Measurements from ENCODE around the gene SIRPA. TPM values are rescaled to one million over a fixed set of nuclear protein-coding genes. Genes with fewer than 3 reads are reported as not detected.

The SIRPA gene
- total RNA-seq, 1 donor from 2014 or later = 25.5 TPM

DNA sequence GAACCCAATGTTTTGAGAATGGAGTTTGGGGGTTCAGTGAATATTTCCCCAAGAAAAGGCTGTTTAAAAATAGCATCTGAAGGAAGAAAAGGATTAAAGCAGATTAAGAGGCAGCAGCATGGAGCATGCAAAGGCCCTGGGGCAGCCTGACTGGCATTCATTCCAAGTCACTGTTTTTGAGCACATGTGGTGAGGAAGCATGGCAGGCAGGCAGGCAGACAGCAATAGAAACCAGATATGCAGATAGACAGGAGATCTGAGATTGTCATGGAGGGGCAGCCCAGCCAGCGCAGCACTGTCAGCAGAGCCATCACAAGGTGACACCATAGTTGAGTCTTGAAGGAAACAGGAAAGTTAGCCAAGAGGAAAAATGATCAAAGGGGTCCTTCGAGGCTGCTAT is 37.8 kb downstream of the SIRPA start:
- H3K4me1 ChIP-seq = peaks cover 58% of the 10 kb centered on the region
- H3K9me3 ChIP-seq (replicated peaks) = peaks cover 6% of the 10 kb centered on the region
- intact Hi-C loops (cut with micrococcal nuclease) = no loop called here
- H3K27me3 ChIP-seq (ENCODE audit: low read depth) = no peaks in the 10 kb centered on the region
- H3K36me3 ChIP-seq = no peaks in the 10 kb centered on the region
- H3K27ac ChIP-seq (replicated peaks) = peak overlapping the region; percentile 78
- H3K4me3 ChIP-seq = no peak overlapping the region
- TF ChIP-seq, protein P1, sequence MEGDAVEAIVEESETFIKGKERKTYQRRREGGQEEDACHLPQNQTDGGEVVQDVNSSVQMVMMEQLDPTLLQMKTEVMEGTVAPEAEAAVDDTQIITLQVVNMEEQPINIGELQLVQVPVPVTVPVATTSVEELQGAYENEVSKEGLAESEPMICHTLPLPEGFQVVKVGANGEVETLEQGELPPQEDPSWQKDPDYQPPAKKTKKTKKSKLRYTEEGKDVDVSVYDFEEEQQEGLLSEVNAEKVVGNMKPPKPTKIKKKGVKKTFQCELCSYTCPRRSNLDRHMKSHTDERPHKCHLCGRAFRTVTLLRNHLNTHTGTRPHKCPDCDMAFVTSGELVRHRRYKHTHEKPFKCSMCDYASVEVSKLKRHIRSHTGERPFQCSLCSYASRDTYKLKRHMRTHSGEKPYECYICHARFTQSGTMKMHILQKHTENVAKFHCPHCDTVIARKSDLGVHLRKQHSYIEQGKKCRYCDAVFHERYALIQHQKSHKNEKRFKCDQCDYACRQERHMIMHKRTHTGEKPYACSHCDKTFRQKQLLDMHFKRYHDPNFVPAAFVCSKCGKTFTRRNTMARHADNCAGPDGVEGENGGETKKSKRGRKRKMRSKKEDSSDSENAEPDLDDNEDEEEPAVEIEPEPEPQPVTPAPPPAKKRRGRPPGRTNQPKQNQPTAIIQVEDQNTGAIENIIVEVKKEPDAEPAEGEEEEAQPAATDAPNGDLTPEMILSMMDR (IDR thresholded peaks at IDR 0.05; ENCODE audit: borderline replicate concordance) = no peak
- DNase-seq = no peak

DNA sequence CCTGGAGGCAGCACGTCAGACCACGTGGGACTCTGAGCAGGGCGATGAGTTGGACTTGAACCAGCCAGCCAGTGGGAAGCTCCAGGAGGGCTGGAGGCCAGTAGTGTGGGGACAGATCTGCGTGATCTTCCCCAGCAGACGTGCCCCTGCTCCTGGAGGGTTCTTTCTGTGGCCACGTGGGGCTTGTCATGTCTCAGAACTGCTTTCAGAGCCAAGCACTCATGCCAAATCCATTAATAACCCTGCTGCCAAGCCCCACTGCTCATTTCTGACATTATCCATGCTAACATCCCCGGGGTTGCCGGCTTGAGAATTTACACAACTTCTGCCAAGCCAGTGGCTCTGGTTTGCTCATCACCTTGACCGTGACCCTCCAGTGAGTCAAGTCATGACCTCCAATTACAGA is 38.3 kb downstream of the SIRPA start:
- Histone ChIP-seq H3K27ac (replicated peaks) (peak overlapping the region; percentile 78), H3K27me3 (ENCODE audit: low read depth) (no peaks in the 10 kb centered on the region)

DNA sequence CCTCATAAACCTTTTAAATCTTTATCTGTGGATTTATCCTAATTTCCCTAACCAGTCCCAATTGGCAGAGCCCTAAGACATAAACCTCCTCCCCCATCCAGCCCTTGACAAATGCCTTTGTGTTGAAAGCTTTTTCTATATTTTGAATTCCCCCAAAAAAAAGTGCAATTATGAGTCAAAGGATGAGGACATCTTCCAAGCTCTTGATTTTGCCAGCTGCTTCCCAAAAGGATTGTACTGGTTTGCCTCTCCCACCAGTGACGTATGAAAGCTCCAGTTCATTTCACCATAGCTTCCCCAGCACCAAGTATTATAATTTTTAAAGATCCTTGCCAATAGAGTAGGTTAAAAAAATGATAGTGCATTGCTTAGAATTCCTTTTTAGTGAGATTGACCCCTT is 38.9 kb downstream of the SIRPA start:
- intact Hi-C loops (cut with micrococcal nuclease) = no loop called here
- H3K36me3 ChIP-seq = no peaks in the 10 kb centered on the region
- DNase-seq = no peak
- H3K27me3 ChIP-seq (ENCODE audit: low read depth) = no peaks in the 10 kb centered on the region
- peaks cover 48% of the 10 kb centered on the region for H3K4me1 ChIP-seq
- H3K9me3 ChIP-seq (replicated peaks) = peaks cover 6% of the 10 kb centered on the region
- TF ChIP-seq, protein P1 (IDR thresholded peaks at IDR 0.05; ENCODE audit: borderline replicate concordance) = no peak
- H3K4me3 ChIP-seq = no peak overlapping the region
- peak overlapping the region; percentile 78 for H3K27ac ChIP-seq (replicated peaks)

More for the DNA sequence above, 38.3 kb downstream of the SIRPA start:
- peak; percentile 76 for DNase-seq
- intact Hi-C loops (cut with micrococcal nuclease) = no loop called here
- Histone ChIP-seq H3K36me3 (no peaks in the 10 kb centered on the region), H3K9me3 (replicated peaks) (peaks cover 6% of the 10 kb centered on the region), H3K4me3 (no peak overlapping the region), H3K4me1 (peaks cover 54% of the 10 kb centered on the region)
- TF ChIP-seq, protein P1 (IDR thresholded peaks at IDR 0.05; ENCODE audit: borderline replicate concordance) = no peak

DNA sequence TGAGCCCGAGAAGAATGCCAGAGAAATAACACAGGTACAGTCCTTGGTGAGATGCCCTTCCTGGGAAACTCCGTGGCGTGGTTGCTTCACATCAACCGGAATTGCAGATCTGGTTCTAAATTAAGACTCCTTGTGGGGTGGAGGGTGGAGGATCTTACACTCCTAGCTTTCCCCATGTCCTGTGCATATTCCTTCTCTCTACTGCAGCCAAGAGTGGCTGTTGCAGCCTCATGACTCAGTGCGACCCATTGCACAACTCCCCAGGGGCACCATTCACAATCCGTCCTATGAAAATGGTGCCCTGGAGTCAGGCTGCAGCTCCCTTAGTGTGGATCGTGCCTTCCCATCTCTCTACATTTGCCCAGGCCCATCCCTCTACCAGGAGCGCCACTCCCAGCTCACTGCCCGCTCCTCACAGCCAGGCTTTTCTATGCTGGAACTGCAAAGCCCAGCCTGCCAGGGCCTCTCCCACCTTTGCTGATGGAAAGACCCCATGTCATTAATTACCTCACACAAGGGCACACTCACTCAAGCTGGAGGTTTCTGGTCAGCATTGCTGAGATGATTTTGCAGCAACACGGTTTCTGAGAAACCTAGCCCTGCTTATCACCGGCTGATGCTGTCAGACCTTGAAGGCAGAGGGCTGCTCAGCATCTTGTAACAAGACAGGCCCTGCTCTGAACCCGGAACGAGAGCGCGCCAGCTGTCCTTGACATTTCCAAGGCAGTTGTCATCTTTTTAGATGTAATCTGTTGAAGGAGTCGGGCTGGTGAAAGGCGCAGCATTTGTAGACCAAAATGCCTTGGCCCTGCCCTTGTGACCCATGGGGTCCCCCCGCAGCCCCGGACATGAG is 39.7 kb downstream of the SIRPA start:
- intact Hi-C loops (cut with micrococcal nuclease) = no loop called here
- no peaks in the 10 kb centered on the region for H3K36me3 ChIP-seq
- peaks cover 6% of the 10 kb centered on the region for H3K9me3 ChIP-seq (replicated peaks)
- H3K4me1 ChIP-seq = peaks cover 44% of the 10 kb centered on the region
- no peak overlapping the region for H3K4me3 ChIP-seq
- H3K27me3 ChIP-seq (ENCODE audit: low read depth) = no peaks in the 10 kb centered on the region
- peak; percentile 74 for DNase-seq
- H3K27ac ChIP-seq (replicated peaks) = peak overlapping the region; percentile 78
- TF ChIP-seq, protein P1 (IDR thresholded peaks at IDR 0.05; ENCODE audit: borderline replicate concordance) = no peak

DNA sequence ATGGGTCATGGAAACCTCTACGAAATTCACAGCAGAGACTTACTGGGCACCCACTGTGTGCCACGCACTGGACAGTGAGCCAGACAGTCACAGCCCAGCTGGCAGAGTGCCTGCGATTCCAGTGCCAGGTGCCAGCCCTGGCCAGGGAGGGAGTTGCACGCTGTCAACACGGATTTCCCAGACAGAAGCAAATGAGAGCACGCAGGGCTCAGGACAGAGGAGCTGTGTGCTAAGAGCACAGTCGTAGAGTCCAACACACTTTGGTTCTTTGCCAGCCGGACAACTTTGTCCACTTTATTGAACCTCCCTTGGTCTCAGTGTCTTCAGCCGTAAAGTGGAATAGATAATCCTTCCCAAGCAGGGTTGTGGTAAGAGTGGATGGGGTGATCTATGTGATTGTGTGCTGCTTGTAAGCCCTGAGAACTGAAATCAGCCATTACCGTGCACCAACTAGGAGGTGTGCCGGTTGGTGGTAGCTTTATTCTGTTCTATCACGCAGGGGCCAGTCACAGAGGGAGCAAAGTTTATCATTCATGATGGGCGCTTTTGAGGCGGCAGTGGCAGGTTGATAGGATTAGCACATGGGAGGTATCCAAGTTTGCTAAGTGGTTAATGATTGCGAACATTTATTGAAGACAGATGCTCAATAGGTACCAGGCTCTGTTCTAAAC is 40.6 kb downstream of the SIRPA start:
- TF ChIP-seq, protein P1 (IDR thresholded peaks at IDR 0.05; ENCODE audit: borderline replicate concordance) = no peak
- peaks cover 42% of the 10 kb centered on the region for H3K4me1 ChIP-seq
- DNase-seq = peak; percentile 74
- H3K27me3 ChIP-seq (ENCODE audit: low read depth) = no peaks in the 10 kb centered on the region
- H3K4me3 ChIP-seq = peak overlapping the region; percentile 43
- no peaks in the 10 kb centered on the region for H3K36me3 ChIP-seq
- intact Hi-C loops (cut with micrococcal nuclease) = no loop called here
- H3K9me3 ChIP-seq (replicated peaks) = peaks cover 6% of the 10 kb centered on the region
- H3K27ac ChIP-seq (replicated peaks) = peak overlapping the region; percentile 78

Measured in left ventricle myocardium inferior (tissue), 1 donor.